Measurements from ENCODE around the gene PTGS1. TPM values are rescaled to one million over a fixed set of nuclear protein-coding genes. Genes with fewer than 3 reads are reported as not detected.
"Not testable (repeated sequence)": the region's sequence is repeated elsewhere in the genome, so short reads cannot be mapped to it uniquely, and the experiment has no call there.

PTGS1 gene
- total RNA-seq = 1 to 10 TPM; 4.6 to 6.2 TPM

- Histone ChIP-seq H3K9me3 (no peaks in the 10 kb centered on the region), H3K27me3 (replicated peaks; ENCODE audit: insufficient read depth) (no peaks in the 10 kb centered on the region), H3K4me1 (replicated peaks) (peaks cover 16% of the 10 kb centered on the region), H3K36me3 (no peaks in the 10 kb centered on the region), H3K4me3 (peak within 1 kb of the TSS; percentile 21 to 31), H3K27ac (no peak within 1 kb of the TSS)
- no peak for TF ChIP-seq CTCF (IDR thresholded peaks at IDR 0.05)
- 9% methylated on average over 39 of the region's 39 CpGs for WGBS
- intact Hi-C loops (cut with DNase I) = no loop called here
- no peak for DNase-seq (ENCODE audit: low spot score)
Observed at GRCh38 chr9:122370869-122371755, at the start of gene PTGS1. Gene PTGS1, plus strand, starts transcription at chr9:122371024. Its CDS starts 61 bp downstream, at chr9:122371085.

- H3K27ac ChIP-seq = no peak overlapping the region
- intact Hi-C loops (cut with DNase I) = no loop called here
- no peaks in the 10 kb centered on the region for H3K9me3 ChIP-seq
- TF ChIP-seq POLR2AphosphoS5 (IDR thresholded peaks at IDR 0.05) (no peak), POLR2A (IDR thresholded peaks at IDR 0.05) (no peak), CTCF (IDR thresholded peaks at IDR 0.05) (no peak)
- no peak overlapping the region for H3K4me3 ChIP-seq
- no peak for DNase-seq (ENCODE audit: low spot score)
- WGBS = 66% methylated on average over 2 of the region's 2 CpGs
- H3K36me3 ChIP-seq = peaks cover 5 to 8% of the 10 kb centered on the region in 2 donors
- no peaks in the 10 kb centered on the region for H3K4me1 ChIP-seq (replicated peaks)
- H3K27me3 ChIP-seq (replicated peaks; ENCODE audit: insufficient read depth) = no peaks in the 10 kb centered on the region
Observed at GRCh38 chr9:122322553-122322952, 48.3 kb upstream of the PTGS1 start.

GRCh38 chr9:122324665-122325064 is 46.2 kb upstream of the PTGS1 start:
- 70% methylated on average over 1 of the region's 1 CpG for WGBS
- not testable (repeated sequence) for DNase-seq (ENCODE audit: low spot score); H3K4me1 ChIP-seq (replicated peaks)

GRCh38 chr9:122325124-122325523 is 45.7 kb upstream of the PTGS1 start:
- no peaks in the 10 kb centered on the region for H3K9me3 ChIP-seq
- H3K27ac ChIP-seq = no peak overlapping the region
- WGBS = 7% methylated on average over 1 of the region's 1 CpG
- H3K36me3 ChIP-seq = peaks cover 5 to 8% of the 10 kb centered on the region in 2 donors
- H3K27me3 ChIP-seq (replicated peaks; ENCODE audit: insufficient read depth) = no peaks in the 10 kb centered on the region
- DNase-seq (ENCODE audit: low spot score) = no peak
- H3K4me1 ChIP-seq (replicated peaks) = no peaks in the 10 kb centered on the region
- TF ChIP-seq CTCF (IDR thresholded peaks at IDR 0.05) (no peak), POLR2AphosphoS5 (IDR thresholded peaks at IDR 0.05) (no peak), POLR2A (IDR thresholded peaks at IDR 0.05) (no peak)
- no peak overlapping the region for H3K4me3 ChIP-seq
- intact Hi-C loops (cut with DNase I) = no loop called here

More at GRCh38 chr9:122324665-122325064, 46.2 kb upstream of the PTGS1 start:
- H3K4me3 ChIP-seq; H3K27me3 ChIP-seq (replicated peaks; ENCODE audit: insufficient read depth); intact Hi-C loops (cut with DNase I); H3K36me3 ChIP-seq; H3K27ac ChIP-seq; H3K9me3 ChIP-seq: not testable (repeated sequence)

GRCh38 chr9:122327175-122327574 is 43.6 kb upstream of the PTGS1 start:
- H3K9me3 ChIP-seq = no peaks in the 10 kb centered on the region
- DNase-seq (ENCODE audit: low spot score) = no peak
- 92% methylated on average over 2 of the region's 2 CpGs for WGBS
- no peaks in the 10 kb centered on the region for H3K4me1 ChIP-seq (replicated peaks)
- H3K27ac ChIP-seq = no peak overlapping the region
- TF ChIP-seq POLR2A (IDR thresholded peaks at IDR 0.05) (no peak), CTCF (IDR thresholded peaks at IDR 0.05) (no peak), POLR2AphosphoS5 (IDR thresholded peaks at IDR 0.05) (no peak)
- H3K36me3 ChIP-seq = peaks cover 5 to 8% of the 10 kb centered on the region in 2 donors
- intact Hi-C loops (cut with DNase I) = no loop called here
- no peaks in the 10 kb centered on the region for H3K27me3 ChIP-seq (replicated peaks; ENCODE audit: insufficient read depth)
- H3K4me3 ChIP-seq = no peak overlapping the region

All from prostate gland (tissue), 2 donors.